Astrocyte (in vitro differentiated cells and primary cell): ENCODE measurements around the gene IL16. TPM values are rescaled to one million over a fixed set of nuclear protein-coding genes. Genes with fewer than 3 reads are reported as not detected.

Source experiments
- DNase-seq: peaks from one replicate; pipeline ENCODE4 v3.0.0-alpha.2; 2010; ENCODE audit warnings: low read depth
- FAIRE-seq: peaks from 2 replicates; lab custom pipeline; 2011; peaks lifted over from hg19 to GRCh38; lab: Jason Lieb, UNC
- H2AFZ ChIP-seq: 2 replicates; pipeline ENCODE4 v1.6.0; 2012; ENCODE audit warnings: low read depth, low read length, inconsistent platforms
- H3K27ac ChIP-seq: 2 replicates; pipeline ENCODE4 v1.5.1; 2011; ENCODE audit warnings: low read depth, low read length, inconsistent platforms
- H3K27me3 ChIP-seq: 2 replicates; pipeline ENCODE4 v1.6.0; 2011; ENCODE audit warnings: low read length, inconsistent platforms; ENCODE audit not compliant: insufficient read depth
- H3K36me3 ChIP-seq: 2 replicates; pipeline ENCODE4 v1.5.1; 2011; ENCODE audit warnings: low read length, inconsistent platforms; ENCODE audit not compliant: insufficient read depth
- H3K4me1 ChIP-seq: 2 replicates; pipeline ENCODE4 v1.5.1; 2011; ENCODE audit warnings: low read length, inconsistent platforms; ENCODE audit not compliant: insufficient read depth
- H3K4me2 ChIP-seq: 2 replicates; pipeline ENCODE4 v1.6.0; 2012; ENCODE audit warnings: low read length, inconsistent platforms
- H3K4me3 ChIP-seq: 2 replicates; pipeline ENCODE4 v1.5.1; 2011; ENCODE audit warnings: low read depth, mild to moderate bottlenecking, low read length, inconsistent platforms; ENCODE audit not compliant: insufficient read depth
- H3K79me2 ChIP-seq: 2 replicates; pipeline ENCODE4 v1.6.0; 2012; ENCODE audit warnings: mild to moderate bottlenecking, low read length, inconsistent platforms; ENCODE audit not compliant: insufficient read depth
- H3K9ac ChIP-seq: 2 replicates; pipeline ENCODE4 v1.6.0; 2012; ENCODE audit warnings: mild to moderate bottlenecking, low read length, inconsistent platforms
- H3K9me3 ChIP-seq: 2 replicates; pipeline ENCODE4 v1.5.1; 2012; ENCODE audit warnings: low read depth, mild to moderate bottlenecking, low read length, inconsistent platforms; ENCODE audit not compliant: insufficient read depth
- H4K20me1 ChIP-seq: 2 replicates; pipeline ENCODE4 v1.6.0; 2012; ENCODE audit warnings: low read length, inconsistent platforms; ENCODE audit not compliant: insufficient read depth
- H3K27ac Mint-ChIP-seq: one replicate; pipeline ENCODE4 v1.8.0; 2021; ENCODE audit warnings: mild to moderate bottlenecking, mixed read lengths; ENCODE audit not compliant: unreplicated experiment
- H3K27me3 Mint-ChIP-seq: one replicate; pipeline ENCODE4 v1.8.0; 2021; ENCODE audit warnings: low read depth, mixed read lengths; ENCODE audit not compliant: unreplicated experiment
- H3K36me3 Mint-ChIP-seq: one replicate; pipeline ENCODE4 v1.8.0; 2021; ENCODE audit warnings: low read depth, mixed read lengths; ENCODE audit not compliant: unreplicated experiment
- H3K4me1 Mint-ChIP-seq: one replicate; pipeline ENCODE4 v1.8.0; 2021; ENCODE audit warnings: low read depth, mixed read lengths; ENCODE audit not compliant: unreplicated experiment
- H3K4me3 Mint-ChIP-seq: one replicate; pipeline ENCODE4 v1.8.0; 2021; ENCODE audit warnings: mild to moderate bottlenecking, moderate library complexity, mixed read lengths; ENCODE audit not compliant: unreplicated experiment
- H3K9me3 Mint-ChIP-seq: one replicate; pipeline ENCODE4 v1.8.0; 2021; ENCODE audit warnings: mild to moderate bottlenecking, mixed read lengths; ENCODE audit not compliant: unreplicated experiment
- CTCF ChIP-seq: IDR thresholded peaks from 2 replicates; pipeline ENCODE4 v1.5.1; 2011; ENCODE audit warnings: low read depth, mild to moderate bottlenecking, inconsistent platforms, low read length, moderate library complexity; ENCODE audit not compliant: insufficient read depth
- EZH2 ChIP-seq: IDR thresholded peaks from 2 replicates; pipeline ENCODE4 v1.6.1; 2012; ENCODE audit warnings: mild to moderate bottlenecking, low read length, inconsistent platforms; ENCODE audit not compliant: insufficient read depth
- total RNA-seq: library from RNA; stranded (reverse); gene quantifications from 2 replicates; pipeline ENCODE4 v1.2.1, GENCODE V29; 2021

Gene IL16
- total RNA-seq, 1 donor from 2014 or later, result 0.36 TPM

- H3K79me2 ChIP-seq, result no peaks in the 10 kb centered on the region
- no peak overlapping the region for H2AFZ ChIP-seq
- H4K20me1 ChIP-seq, result no peaks in the 10 kb centered on the region
- peaks cover 17% of the 10 kb centered on the region for H3K27me3 Mint-ChIP-seq
- DNase-seq, result peak; percentile 90
- peaks cover 25% of the 10 kb centered on the region for H3K4me1 Mint-ChIP-seq
- no peak for TF ChIP-seq EZH2
- TF ChIP-seq CTCF, result no peak
- H3K9me3 ChIP-seq, result no peaks in the 10 kb centered on the region
- no peak for FAIRE-seq
- no peak overlapping the region for H3K9ac ChIP-seq
- H3K9me3 Mint-ChIP-seq, result peaks cover 4% of the 10 kb centered on the region
- no peaks in the 10 kb centered on the region for H3K36me3 ChIP-seq
- H3K27ac Mint-ChIP-seq, result peak overlapping the region; percentile 26
- H3K4me3 ChIP-seq, result no peak overlapping the region
- no peaks in the 10 kb centered on the region for H3K36me3 Mint-ChIP-seq
- H3K4me2 ChIP-seq, result peak overlapping the region; percentile 44
- H3K4me3 Mint-ChIP-seq, result no peak overlapping the region
- H3K27me3 ChIP-seq, result peaks cover 3% of the 10 kb centered on the region
- no peak overlapping the region for H3K27ac ChIP-seq
- H3K4me1 ChIP-seq, result peaks cover 10% of the 10 kb centered on the region
These were observed 32.5 kb upstream of the IL16 start for GRCh38 chr15:81163961-81164800.

- peaks cover 24% of the 10 kb centered on the region for H3K4me1 Mint-ChIP-seq
- peaks cover 13% of the 10 kb centered on the region for H3K27me3 Mint-ChIP-seq
- peaks cover 3% of the 10 kb centered on the region for H3K27me3 ChIP-seq
- TF ChIP-seq EZH2, result no peak
- no peak for TF ChIP-seq CTCF
- no peaks in the 10 kb centered on the region for H3K9me3 ChIP-seq
- H3K4me3 Mint-ChIP-seq, result no peak overlapping the region
- no peak overlapping the region for H3K4me3 ChIP-seq
- H2AFZ ChIP-seq, result no peak overlapping the region
- H3K36me3 Mint-ChIP-seq, result no peaks in the 10 kb centered on the region
- no peak overlapping the region for H3K9ac ChIP-seq
- no peak overlapping the region for H3K4me2 ChIP-seq
- no peak overlapping the region for H3K27ac ChIP-seq
- no peaks in the 10 kb centered on the region for H3K36me3 ChIP-seq
- FAIRE-seq (no peak), DNase-seq (no peak)
- no peaks in the 10 kb centered on the region for H4K20me1 ChIP-seq
- peaks cover 4% of the 10 kb centered on the region for H3K9me3 Mint-ChIP-seq
- H3K79me2 ChIP-seq, result no peaks in the 10 kb centered on the region
- peaks cover 7% of the 10 kb centered on the region for H3K4me1 ChIP-seq
- H3K27ac Mint-ChIP-seq, result no peak overlapping the region
These were observed 31.1 kb upstream of the IL16 start for GRCh38 chr15:81165535-81165934.
